RWPE2 (cell line): Measurements from ENCODE around the gene FAM180A.

Source experiments
- ATAC-seq: fragments of 200-7000 bp; cut with Tn5 transposase; 3 replicates; pipeline ENCODE4 v1.9.1; 2021; ENCODE audit warnings: low read depth
- DNase-seq: peaks from one replicate; pipeline ENCODE4 v3.0.0-alpha.2; 2020; ENCODE audit warnings: low spot score
- H3K27ac ChIP-seq: fragments of 450-650 bp; 2 replicates; pipeline ENCODE4 v1.5.1; 2017; ENCODE audit warnings: mild to moderate bottlenecking; ENCODE audit not compliant: poor library complexity, severe bottlenecking
- H3K27me3 ChIP-seq: fragments of 250-450 bp; sonication (Bioruptor Pico); 2 replicates; pipeline ENCODE4 v1.5.1; 2021; ENCODE audit warnings: mild to moderate bottlenecking, moderate library complexity; ENCODE audit not compliant: insufficient read depth, poor library complexity, severe bottlenecking
- H3K36me3 ChIP-seq: fragments of 250-450 bp; sonication (Bioruptor Pico); 2 replicates; pipeline ENCODE4 v1.5.1; 2020; ENCODE audit warnings: low read depth, mild to moderate bottlenecking, moderate library complexity
- H3K4me1 ChIP-seq: fragments of 250-450 bp; sonication (Bioruptor Pico); 2 replicates; pipeline ENCODE4 v1.5.1; 2021; ENCODE audit warnings: mild to moderate bottlenecking, moderate library complexity; ENCODE audit not compliant: insufficient read depth, poor library complexity, severe bottlenecking
- H3K4me3 ChIP-seq: fragments of 250-450 bp; sonication (Bioruptor Pico); 2 replicates; pipeline ENCODE4 v1.5.1; 2021; ENCODE audit warnings: mild to moderate bottlenecking, moderate library complexity; ENCODE audit not compliant: severe bottlenecking
- H3K9me3 ChIP-seq: fragments of 250-450 bp; sonication (Bioruptor Pico); 2 replicates; pipeline ENCODE4 v1.5.1; 2021; ENCODE audit warnings: mild to moderate bottlenecking, moderate library complexity; ENCODE audit not compliant: severe bottlenecking
- CTCF ChIP-seq: fragments of 450-650 bp; IDR thresholded peaks from one replicate; pipeline ENCODE4 v1.5.1; 2017; ENCODE audit warnings: mild to moderate bottlenecking, moderate library complexity; ENCODE audit not compliant: poor library complexity, severe bottlenecking

Gene FAM180A

DNA sequence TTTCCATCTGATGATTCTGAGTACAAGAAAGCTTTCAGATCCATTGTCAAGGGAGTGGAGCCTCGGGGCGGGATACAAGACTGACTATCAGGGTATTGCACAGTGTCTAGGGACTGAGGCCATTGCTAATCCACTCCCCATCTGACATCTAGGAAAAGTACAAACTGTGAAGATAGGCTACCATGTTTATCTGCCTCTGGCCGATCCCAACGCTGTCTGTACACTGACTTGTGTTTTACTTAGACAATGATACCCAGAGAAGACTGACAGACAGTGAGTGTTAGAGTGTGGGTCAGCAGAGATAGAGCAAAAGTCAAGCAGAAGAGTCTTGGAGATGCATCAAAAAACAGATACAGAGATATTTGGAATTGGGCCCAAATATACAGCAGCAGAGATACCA, 17.5 kb downstream of the FAM180A start:
- H3K4me1 ChIP-seq = no peaks in the 10 kb centered on the region
- no peak for TF ChIP-seq CTCF
- no peak for ATAC-seq
- no peak overlapping the region for H3K27ac ChIP-seq
- H3K27me3 ChIP-seq = no peaks in the 10 kb centered on the region
- no peaks in the 10 kb centered on the region for H3K36me3 ChIP-seq
- DNase-seq = no peak
- H3K9me3 ChIP-seq = no peaks in the 10 kb centered on the region
- H3K4me3 ChIP-seq = no peak overlapping the region

DNA sequence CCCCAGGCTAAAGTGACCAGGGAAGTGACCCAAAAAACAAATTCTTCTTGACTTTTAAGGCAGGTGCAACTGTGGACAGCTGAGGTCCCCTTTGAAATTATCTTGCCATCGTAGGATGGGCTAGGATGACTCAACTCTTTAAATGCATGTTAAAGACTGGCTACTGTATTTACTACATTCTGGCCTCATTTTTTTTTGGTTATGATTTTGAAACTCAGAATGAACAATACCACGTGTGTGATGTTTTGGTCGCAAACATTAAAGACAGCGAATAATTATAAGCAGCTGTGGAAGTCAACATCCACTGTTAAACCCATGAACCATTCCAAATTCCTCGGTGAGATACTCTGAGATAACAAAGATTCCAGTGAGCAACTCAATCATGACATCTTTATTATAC, 19.4 kb downstream of the FAM180A start:
- H3K4me3 ChIP-seq = no peak overlapping the region
- no peaks in the 10 kb centered on the region for H3K4me1 ChIP-seq
- no peak for ATAC-seq
- TF ChIP-seq CTCF = no peak
- H3K36me3 ChIP-seq = no peaks in the 10 kb centered on the region
- no peaks in the 10 kb centered on the region for H3K9me3 ChIP-seq
- no peak for DNase-seq
- H3K27ac ChIP-seq = no peak overlapping the region
- no peaks in the 10 kb centered on the region for H3K27me3 ChIP-seq

DNA sequence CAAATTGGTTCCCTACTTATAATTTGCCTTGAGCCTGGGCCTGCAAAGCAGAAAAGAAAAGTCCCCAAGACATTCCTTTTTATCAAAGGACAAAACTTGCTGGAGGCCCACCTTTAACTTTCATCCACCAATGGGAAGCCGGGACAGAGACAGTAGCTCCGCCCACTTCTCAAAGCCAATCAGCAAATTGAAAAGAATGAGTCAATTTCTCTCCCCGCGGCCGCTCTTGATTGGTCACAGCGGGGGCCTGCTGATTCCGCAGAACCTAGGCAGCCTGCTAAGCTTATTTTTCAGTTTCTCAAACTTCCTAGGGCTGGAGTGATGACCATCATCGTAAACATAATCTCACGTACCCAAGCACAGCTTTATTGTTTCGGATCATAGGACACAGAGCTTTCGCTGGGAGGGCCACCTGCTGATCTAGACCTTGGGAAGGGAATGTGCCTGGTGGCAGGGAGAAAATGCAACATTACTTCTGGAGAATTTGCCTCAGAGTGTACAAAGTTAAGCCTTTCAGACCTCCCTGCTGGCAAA, 20.4 kb downstream of the FAM180A start, which contains the start of gene SLC13A4:
Gene SLC13A4 (minus strand): TSS at position 51 of the 534 bp plus-strand sequence. CDS start 690 bp downstream, outside the sequence.
- H3K27ac ChIP-seq = no peak within 1 kb of the TSS
- H3K36me3 ChIP-seq = no peaks in the 10 kb centered on the region
- H3K4me1 ChIP-seq = no peaks in the 10 kb centered on the region
- ATAC-seq (no peak), DNase-seq (no peak)
- no peak within 1 kb of the TSS for H3K4me3 ChIP-seq
- no peaks in the 10 kb centered on the region for H3K9me3 ChIP-seq
- no peak for TF ChIP-seq CTCF
- no peaks in the 10 kb centered on the region for H3K27me3 ChIP-seq

DNA sequence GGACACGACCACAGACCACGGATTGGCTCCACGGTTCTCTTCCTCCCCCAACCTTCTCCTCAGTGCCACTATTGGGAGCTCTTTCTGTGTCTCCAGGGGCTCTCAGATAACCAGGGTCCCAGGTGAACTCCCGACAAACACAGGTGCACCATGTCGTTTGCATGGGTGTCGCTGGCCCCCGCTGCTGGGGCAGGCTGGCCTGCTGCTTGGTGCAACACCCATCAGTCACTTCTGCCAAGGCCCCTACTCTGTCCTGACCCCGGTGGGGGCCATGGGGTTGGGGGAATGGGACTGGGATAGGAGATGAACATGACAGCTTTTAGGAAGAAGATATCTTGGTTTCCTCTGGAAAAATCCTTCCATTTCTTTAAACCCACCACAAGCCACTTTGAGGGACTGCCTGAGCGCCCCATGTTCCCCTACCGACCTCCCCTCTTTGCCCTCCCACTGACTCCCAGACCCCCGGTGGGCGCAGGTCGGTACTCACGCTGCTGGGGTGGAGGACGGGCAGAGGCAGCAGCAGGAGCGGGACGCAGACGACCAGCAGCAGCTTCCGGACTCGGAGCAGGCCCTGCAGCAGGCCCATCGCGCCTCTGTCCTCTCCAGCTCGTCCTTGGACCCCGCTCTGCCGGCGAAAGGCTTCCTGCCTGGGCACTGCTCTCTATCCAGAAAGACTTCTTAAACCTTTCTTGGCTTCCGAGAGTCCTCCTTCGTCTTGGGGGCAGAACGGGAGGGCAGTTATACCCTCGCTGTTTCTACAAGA, 21.5 kb downstream of the FAM180A start:
- H3K36me3 ChIP-seq = no peaks in the 10 kb centered on the region
- TF ChIP-seq CTCF = no peak
- ATAC-seq = no peak
- no peaks in the 10 kb centered on the region for H3K27me3 ChIP-seq
- no peak overlapping the region for H3K27ac ChIP-seq
- no peaks in the 10 kb centered on the region for H3K4me1 ChIP-seq
- DNase-seq = no peak
- no peaks in the 10 kb centered on the region for H3K9me3 ChIP-seq
- H3K4me3 ChIP-seq = no peak overlapping the region

GRCh38 chr7:135726276-135726788, 22.3 kb downstream of the FAM180A start:
- no peak overlapping the region for H3K4me3 ChIP-seq
- H3K27ac ChIP-seq = no peak overlapping the region
- H3K4me1 ChIP-seq = no peaks in the 10 kb centered on the region
- no peaks in the 10 kb centered on the region for H3K9me3 ChIP-seq
- DNase-seq (no peak), ATAC-seq (no peak)
- H3K27me3 ChIP-seq = no peaks in the 10 kb centered on the region
- TF ChIP-seq CTCF = no peak
- no peaks in the 10 kb centered on the region for H3K36me3 ChIP-seq
